ENCODE data around the gene PLCG1.

The PLCG1 gene

GRCh38 chr20:41161886-41162285, 24.5 kb downstream of the PLCG1 start:
- no peak for DNase-seq (ENCODE audit: low read depth)
- H3K4me3 ChIP-seq (ENCODE audit: low read depth, low read length), result no peak overlapping the region
- TF ChIP-seq MYC (IDR thresholded peaks at IDR 0.05; ENCODE audit: low read depth, low read length), result no peak
- TF ChIP-seq POLR2A (IDR thresholded peaks at IDR 0.05; ENCODE audit: extremely low read depth, insufficient read length), result no peak
- TF ChIP-seq, protein P1, sequence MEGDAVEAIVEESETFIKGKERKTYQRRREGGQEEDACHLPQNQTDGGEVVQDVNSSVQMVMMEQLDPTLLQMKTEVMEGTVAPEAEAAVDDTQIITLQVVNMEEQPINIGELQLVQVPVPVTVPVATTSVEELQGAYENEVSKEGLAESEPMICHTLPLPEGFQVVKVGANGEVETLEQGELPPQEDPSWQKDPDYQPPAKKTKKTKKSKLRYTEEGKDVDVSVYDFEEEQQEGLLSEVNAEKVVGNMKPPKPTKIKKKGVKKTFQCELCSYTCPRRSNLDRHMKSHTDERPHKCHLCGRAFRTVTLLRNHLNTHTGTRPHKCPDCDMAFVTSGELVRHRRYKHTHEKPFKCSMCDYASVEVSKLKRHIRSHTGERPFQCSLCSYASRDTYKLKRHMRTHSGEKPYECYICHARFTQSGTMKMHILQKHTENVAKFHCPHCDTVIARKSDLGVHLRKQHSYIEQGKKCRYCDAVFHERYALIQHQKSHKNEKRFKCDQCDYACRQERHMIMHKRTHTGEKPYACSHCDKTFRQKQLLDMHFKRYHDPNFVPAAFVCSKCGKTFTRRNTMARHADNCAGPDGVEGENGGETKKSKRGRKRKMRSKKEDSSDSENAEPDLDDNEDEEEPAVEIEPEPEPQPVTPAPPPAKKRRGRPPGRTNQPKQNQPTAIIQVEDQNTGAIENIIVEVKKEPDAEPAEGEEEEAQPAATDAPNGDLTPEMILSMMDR (IDR thresholded peaks at IDR 0.05; ENCODE audit: low read depth, low read length), result no peak
- no peak for TF ChIP-seq MAX (IDR thresholded peaks at IDR 0.05; ENCODE audit: low read depth, low read length)

- H3K4me3 ChIP-seq (ENCODE audit: low read depth, low read length), result no peak overlapping the region
- TF ChIP-seq MAX (IDR thresholded peaks at IDR 0.05; ENCODE audit: low read depth, low read length), result no peak
- TF ChIP-seq POLR2A (IDR thresholded peaks at IDR 0.05; ENCODE audit: extremely low read depth, insufficient read length), result no peak
- TF ChIP-seq, protein P1 (IDR thresholded peaks at IDR 0.05; ENCODE audit: low read depth, low read length), result no peak
- no peak for TF ChIP-seq MYC (IDR thresholded peaks at IDR 0.05; ENCODE audit: low read depth, low read length)
- DNase-seq (ENCODE audit: low read depth), result no peak
Measured at GRCh38 chr20:41162396-41162795, 25.1 kb downstream of the PLCG1 start.

- no peak overlapping the region for H3K4me3 ChIP-seq (ENCODE audit: low read depth, low read length)
- no peak for DNase-seq (ENCODE audit: low read depth)
- TF ChIP-seq POLR2A (IDR thresholded peaks at IDR 0.05; ENCODE audit: extremely low read depth, insufficient read length) (no peak), MYC (IDR thresholded peaks at IDR 0.05; ENCODE audit: low read depth, low read length) (no peak), MAX (IDR thresholded peaks at IDR 0.05; ENCODE audit: low read depth, low read length) (no peak)
- TF ChIP-seq, protein P1 (IDR thresholded peaks at IDR 0.05; ENCODE audit: low read depth, low read length), result no peak
Measured at GRCh38 chr20:41163821-41164220, 26.5 kb downstream of the PLCG1 start.

DNA sequence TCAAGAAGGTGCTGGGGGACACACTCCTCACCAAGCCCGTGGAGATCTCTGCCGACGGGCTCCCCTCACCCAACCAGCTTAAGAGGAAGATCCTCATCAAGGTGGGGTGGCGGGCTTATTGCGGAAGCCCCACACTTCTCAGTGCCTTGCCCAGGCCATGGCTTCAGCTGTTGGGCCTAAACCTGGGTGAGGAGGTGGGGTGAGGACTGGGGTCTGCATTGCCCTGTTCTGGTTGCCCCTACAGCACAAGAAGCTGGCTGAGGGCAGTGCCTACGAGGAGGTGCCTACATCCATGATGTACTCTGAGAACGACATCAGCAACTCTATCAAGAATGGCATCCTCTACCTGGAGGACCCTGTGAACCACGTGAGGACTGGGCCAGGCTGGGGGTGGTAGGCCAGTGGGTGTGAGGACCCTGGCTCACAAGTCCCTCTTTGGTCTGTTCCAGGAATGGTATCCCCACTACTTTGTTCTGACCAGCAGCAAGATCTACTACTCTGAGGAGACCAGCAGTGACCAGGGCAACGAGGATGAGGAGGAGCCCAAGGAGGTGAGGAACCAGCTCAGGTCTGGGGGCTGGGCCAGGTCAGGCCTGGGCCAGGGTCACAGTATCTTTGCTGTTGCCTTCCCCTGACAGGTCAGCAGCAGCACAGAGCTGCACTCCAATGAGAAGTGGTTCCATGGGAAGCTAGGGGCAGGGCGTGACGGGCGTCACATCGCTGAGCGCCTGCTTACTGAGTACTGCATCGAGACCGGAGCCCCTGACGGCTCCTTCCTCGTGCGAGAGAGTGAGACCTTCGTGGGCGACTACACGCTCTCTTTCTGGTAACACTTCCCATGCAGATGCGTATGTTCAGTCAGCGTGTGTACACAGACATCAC, 27.9 kb downstream of the PLCG1 start:
- no peak overlapping the region for H3K4me3 ChIP-seq (ENCODE audit: low read depth, low read length)
- DNase-seq (ENCODE audit: low read depth), result no peak
- TF ChIP-seq, protein P1 (IDR thresholded peaks at IDR 0.05; ENCODE audit: low read depth, low read length), result no peak
- TF ChIP-seq MYC (IDR thresholded peaks at IDR 0.05; ENCODE audit: low read depth, low read length) (no peak), POLR2A (IDR thresholded peaks at IDR 0.05; ENCODE audit: extremely low read depth, insufficient read length) (no peak), MAX (IDR thresholded peaks at IDR 0.05; ENCODE audit: low read depth, low read length) (no peak)

DNA sequence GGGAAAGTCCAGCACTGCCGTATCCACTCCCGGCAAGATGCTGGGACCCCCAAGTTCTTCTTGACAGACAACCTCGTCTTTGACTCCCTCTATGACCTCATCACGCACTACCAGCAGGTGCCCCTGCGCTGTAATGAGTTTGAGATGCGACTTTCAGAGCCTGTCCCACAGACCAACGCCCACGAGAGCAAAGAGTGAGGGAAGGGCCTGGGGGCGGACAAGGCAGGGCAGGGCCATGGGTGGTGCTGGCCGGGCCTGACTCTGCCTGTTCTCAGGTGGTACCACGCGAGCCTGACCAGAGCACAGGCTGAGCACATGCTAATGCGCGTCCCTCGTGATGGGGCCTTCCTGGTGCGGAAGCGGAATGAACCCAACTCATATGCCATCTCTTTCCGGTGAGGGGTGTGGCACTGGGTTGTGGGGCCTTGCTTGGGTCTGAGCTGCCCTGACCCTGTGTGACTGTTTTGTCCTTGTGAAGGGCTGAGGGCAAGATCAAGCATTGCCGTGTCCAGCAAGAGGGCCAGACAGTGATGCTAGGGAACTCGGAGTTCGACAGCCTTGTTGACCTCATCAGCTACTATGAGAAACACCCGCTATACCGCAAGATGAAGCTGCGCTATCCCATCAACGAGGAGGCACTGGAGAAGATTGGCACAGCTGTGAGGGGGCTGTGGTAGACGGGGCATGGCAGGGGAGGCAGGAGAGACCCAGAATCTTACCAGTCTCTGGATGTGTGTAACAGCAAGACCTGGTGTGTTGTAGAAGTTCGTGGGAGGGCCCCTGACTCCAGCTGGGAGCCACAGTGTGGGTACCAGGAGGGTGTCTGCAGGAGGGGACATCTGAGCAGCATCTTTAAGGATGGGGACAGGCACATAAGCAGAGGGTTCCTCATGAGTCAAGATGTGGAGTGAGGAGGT, 29.1 kb downstream of the PLCG1 start:
- no peak for DNase-seq (ENCODE audit: low read depth)
- H3K4me3 ChIP-seq (ENCODE audit: low read depth, low read length), result no peak overlapping the region
- TF ChIP-seq MYC (IDR thresholded peaks at IDR 0.05; ENCODE audit: low read depth, low read length) (no peak), MAX (IDR thresholded peaks at IDR 0.05; ENCODE audit: low read depth, low read length) (no peak), POLR2A (IDR thresholded peaks at IDR 0.05; ENCODE audit: extremely low read depth, insufficient read length) (no peak)
- TF ChIP-seq, protein P1 (IDR thresholded peaks at IDR 0.05; ENCODE audit: low read depth, low read length), result no peak

Data from NB4 (cell line).